Measurements from ENCODE around the gene APOA4.

Gene APOA4

GRCh38 chr11:116832350-116833290 is 9.5 kb upstream of the APOA4 start:
- H3K4me1 ChIP-seq (ENCODE audit: control insufficient read depth in 1 of 2, insufficient read depth in 2 of 2, low read length in 2 of 2): peaks cover 44 to 50% of the 10 kb centered on the region in 2 donors
- no peak overlapping the region for H3K4me3 ChIP-seq (ENCODE audit: low read depth in 1 of 2, low read length in 2 of 2)
- no peaks in the 10 kb centered on the region for H3K9me3 ChIP-seq (ENCODE audit: control insufficient read depth in 1 of 2, low read length in 2 of 2)
- no peak overlapping the region for H3K27ac ChIP-seq (ENCODE audit: low read depth, low read length)
- no peak overlapping the region for H3K9ac ChIP-seq (ENCODE audit: low read depth in 1 of 2, low read length in 2 of 2)
- H3K36me3 ChIP-seq (ENCODE audit: control insufficient read depth in 1 of 2, insufficient read depth in 2 of 2, low read length in 2 of 2): no peaks in the 10 kb centered on the region
- H3K27me3 ChIP-seq (ENCODE audit: control insufficient read depth in 1 of 2, insufficient read depth in 2 of 2, low read length in 2 of 2): no peaks in the 10 kb centered on the region

GRCh38 chr11:116831790-116832349 is 8.8 kb upstream of the APOA4 start:
- Histone ChIP-seq H3K9ac (ENCODE audit: low read depth in 1 of 2, low read length in 2 of 2) (no peak overlapping the region), H3K36me3 (ENCODE audit: control insufficient read depth in 1 of 2, insufficient read depth in 2 of 2, low read length in 2 of 2) (no peaks in the 10 kb centered on the region), H3K4me3 (ENCODE audit: low read depth in 1 of 2, low read length in 2 of 2) (no peak overlapping the region), H3K27me3 (ENCODE audit: control insufficient read depth in 1 of 2, insufficient read depth in 2 of 2, low read length in 2 of 2) (no peaks in the 10 kb centered on the region), H3K4me1 (ENCODE audit: control insufficient read depth in 1 of 2, insufficient read depth in 2 of 2, low read length in 2 of 2) (peaks cover 45 to 52% of the 10 kb centered on the region in 2 donors), H3K27ac (ENCODE audit: low read depth, low read length) (no peak overlapping the region), H3K9me3 (ENCODE audit: control insufficient read depth in 1 of 2, low read length in 2 of 2) (no peaks in the 10 kb centered on the region)

GRCh38 chr11:116830184-116830912 is 7.2 kb upstream of the APOA4 start:
- Histone ChIP-seq H3K27ac (ENCODE audit: low read depth, low read length) (no peak overlapping the region), H3K36me3 (ENCODE audit: control insufficient read depth in 1 of 2, insufficient read depth in 2 of 2, low read length in 2 of 2) (no peaks in the 10 kb centered on the region), H3K27me3 (ENCODE audit: control insufficient read depth in 1 of 2, insufficient read depth in 2 of 2, low read length in 2 of 2) (no peaks in the 10 kb centered on the region), H3K4me3 (ENCODE audit: low read depth in 1 of 2, low read length in 2 of 2) (no peak overlapping the region), H3K9me3 (ENCODE audit: control insufficient read depth in 1 of 2, low read length in 2 of 2) (no peaks in the 10 kb centered on the region), H3K4me1 (ENCODE audit: control insufficient read depth in 1 of 2, insufficient read depth in 2 of 2, low read length in 2 of 2) (peaks cover 48 to 54% of the 10 kb centered on the region in 2 donors), H3K9ac (ENCODE audit: low read depth in 1 of 2, low read length in 2 of 2) (no peak overlapping the region)

- H3K4me3 ChIP-seq (ENCODE audit: low read depth in 1 of 2, low read length in 2 of 2): peak within 1 kb of the TSS; percentile 21 to 42
- H3K9me3 ChIP-seq (ENCODE audit: control insufficient read depth in 1 of 2, low read length in 2 of 2): no peaks in the 10 kb centered on the region
- H3K4me1 ChIP-seq (ENCODE audit: control insufficient read depth in 1 of 2, insufficient read depth in 2 of 2, low read length in 2 of 2): peaks cover 48 to 54% of the 10 kb centered on the region in 2 donors
- peak within 1 kb of the TSS; percentile 49 for H3K27ac ChIP-seq (ENCODE audit: low read depth, low read length)
- no peaks in the 10 kb centered on the region for H3K27me3 ChIP-seq (ENCODE audit: control insufficient read depth in 1 of 2, insufficient read depth in 2 of 2, low read length in 2 of 2)
- peak within 1 kb of the TSS; percentile 32 to 42 for H3K9ac ChIP-seq (ENCODE audit: low read depth in 1 of 2, low read length in 2 of 2)
- no peaks in the 10 kb centered on the region for H3K36me3 ChIP-seq (ENCODE audit: control insufficient read depth in 1 of 2, insufficient read depth in 2 of 2, low read length in 2 of 2)
These were observed 6.5 kb upstream of the APOA4 start, which contains the start of gene APOC3 for GRCh38 chr11:116829525-116830183. TSS of gene APOC3 (plus strand) at chr11:116829907. CDS start at chr11:116830583, 676 bp downstream.

- Histone ChIP-seq H3K9me3 (ENCODE audit: control insufficient read depth in 1 of 2, low read length in 2 of 2) (no peaks in the 10 kb centered on the region), H3K27me3 (ENCODE audit: control insufficient read depth in 1 of 2, insufficient read depth in 2 of 2, low read length in 2 of 2) (no peaks in the 10 kb centered on the region), H3K4me3 (ENCODE audit: low read depth in 1 of 2, low read length in 2 of 2) (peak overlapping the region; percentile 21 to 42), H3K36me3 (ENCODE audit: control insufficient read depth in 1 of 2, insufficient read depth in 2 of 2, low read length in 2 of 2) (no peaks in the 10 kb centered on the region), H3K27ac (ENCODE audit: low read depth, low read length) (peak overlapping the region; percentile 49), H3K4me1 (ENCODE audit: control insufficient read depth in 1 of 2, insufficient read depth in 2 of 2, low read length in 2 of 2) (peaks cover 48 to 54% of the 10 kb centered on the region in 2 donors), H3K9ac (ENCODE audit: low read depth in 1 of 2, low read length in 2 of 2) (peak overlapping the region; percentile 32 to 42)
These were observed 5.8 kb upstream of the APOA4 start for GRCh38 chr11:116828632-116829524.

GRCh38 chr11:116827461-116827860 is 4.4 kb upstream of the APOA4 start:
- Histone ChIP-seq H3K9ac (ENCODE audit: low read depth in 1 of 2, low read length in 2 of 2) (no peak overlapping the region), H3K4me3 (ENCODE audit: low read depth in 1 of 2, low read length in 2 of 2) (no peak overlapping the region), H3K4me1 (ENCODE audit: control insufficient read depth in 1 of 2, insufficient read depth in 2 of 2, low read length in 2 of 2) (peaks cover 47 to 56% of the 10 kb centered on the region in 2 donors), H3K27ac (ENCODE audit: low read depth, low read length) (peak overlapping the region; percentile 25), H3K27me3 (ENCODE audit: control insufficient read depth in 1 of 2, insufficient read depth in 2 of 2, low read length in 2 of 2) (no peaks in the 10 kb centered on the region), H3K36me3 (ENCODE audit: control insufficient read depth in 1 of 2, insufficient read depth in 2 of 2, low read length in 2 of 2) (no peaks in the 10 kb centered on the region), H3K9me3 (ENCODE audit: control insufficient read depth in 1 of 2, low read length in 2 of 2) (no peaks in the 10 kb centered on the region)

GRCh38 chr11:116826751-116827431 is 3.8 kb upstream of the APOA4 start:
- H3K27ac ChIP-seq (ENCODE audit: low read depth, low read length): peak overlapping the region; percentile 25
- H3K4me3 ChIP-seq (ENCODE audit: low read depth in 1 of 2, low read length in 2 of 2): no peak overlapping the region
- H3K36me3 ChIP-seq (ENCODE audit: control insufficient read depth in 1 of 2, insufficient read depth in 2 of 2, low read length in 2 of 2): no peaks in the 10 kb centered on the region
- H3K27me3 ChIP-seq (ENCODE audit: control insufficient read depth in 1 of 2, insufficient read depth in 2 of 2, low read length in 2 of 2): no peaks in the 10 kb centered on the region
- H3K9ac ChIP-seq (ENCODE audit: low read depth in 1 of 2, low read length in 2 of 2): no peak overlapping the region
- H3K4me1 ChIP-seq (ENCODE audit: control insufficient read depth in 1 of 2, insufficient read depth in 2 of 2, low read length in 2 of 2): peaks cover 41 to 50% of the 10 kb centered on the region in 2 donors
- no peaks in the 10 kb centered on the region for H3K9me3 ChIP-seq (ENCODE audit: control insufficient read depth in 1 of 2, low read length in 2 of 2)

GRCh38 chr11:116825854-116826750 is 3.0 kb upstream of the APOA4 start:
- Histone ChIP-seq H3K27me3 (ENCODE audit: control insufficient read depth in 1 of 2, insufficient read depth in 2 of 2, low read length in 2 of 2) (no peaks in the 10 kb centered on the region), H3K9me3 (ENCODE audit: control insufficient read depth in 1 of 2, low read length in 2 of 2) (no peaks in the 10 kb centered on the region), H3K27ac (ENCODE audit: low read depth, low read length) (no peak overlapping the region), H3K4me3 (ENCODE audit: low read depth in 1 of 2, low read length in 2 of 2) (no peak overlapping the region), H3K4me1 (ENCODE audit: control insufficient read depth in 1 of 2, insufficient read depth in 2 of 2, low read length in 2 of 2) (peaks cover 41 to 48% of the 10 kb centered on the region in 2 donors), H3K36me3 (ENCODE audit: control insufficient read depth in 1 of 2, insufficient read depth in 2 of 2, low read length in 2 of 2) (no peaks in the 10 kb centered on the region), H3K9ac (ENCODE audit: low read depth in 1 of 2, low read length in 2 of 2) (no peak overlapping the region)
